Kidney epithelial cell (primary cell): ENCODE measurements around the gene SPATS1. TPM values are rescaled to one million over a fixed set of nuclear protein-coding genes. Genes with fewer than 3 reads are reported as not detected.
A peak's percentile ranks its signal among the peaks of the same experiment; 100 is the strongest.

Experiments used
- DNase-seq: peaks from one replicate; pipeline ENCODE4 v3.0.0-alpha.2; 2010; ENCODE audit warnings: low read depth
- H3K27me3 ChIP-seq: 2 replicates; pipeline ENCODE4 v1.6.0; 2011; ENCODE audit warnings: low read length; ENCODE audit not compliant: control insufficient read depth, insufficient read depth
- H3K36me3 ChIP-seq: 2 replicates; pipeline ENCODE4 v1.5.1; 2011; ENCODE audit warnings: low read length; ENCODE audit not compliant: control insufficient read depth, insufficient read depth
- H3K4me3 ChIP-seq: 2 replicates; pipeline ENCODE4 v1.5.1; 2011; ENCODE audit warnings: low read depth, mild to moderate bottlenecking, control low read depth, low read length
- CTCF ChIP-seq: IDR thresholded peaks from 2 replicates; pipeline ENCODE4 v1.5.1; 2011; ENCODE audit warnings: mild to moderate bottlenecking, moderate library complexity, low read length, control low read depth, inconsistent platforms; ENCODE audit not compliant: insufficient read depth, poor library complexity, severe bottlenecking
- total RNA-seq: library from RNA; depleted of rRNA; stranded (reverse); fragments of >200 nt; gene quantifications from 2 replicates; pipeline ENCODE4 v1.2.3, GENCODE V29; 2015

Gene SPATS1
- total RNA-seq, 1 donor from 2014 or later, result not detected

GRCh38 chr6:44387346-44388134 is 45.1 kb downstream of the SPATS1 start, which contains the start of gene CDC5L:
TSS of gene CDC5L (plus strand) at chr6:44387706. CDS start at chr6:44387824, 118 bp downstream.
- Histone ChIP-seq H3K4me3 (peak within 1 kb of the TSS; percentile 59), H3K27me3 (no peaks in the 10 kb centered on the region), H3K36me3 (no peaks in the 10 kb centered on the region)
- TF ChIP-seq CTCF, result no peak
- DNase-seq, result peak; percentile 99

- H3K4me3 ChIP-seq, result peak overlapping the region; percentile 59
- no peaks in the 10 kb centered on the region for H3K27me3 ChIP-seq
- DNase-seq, result no peak
- H3K36me3 ChIP-seq, result no peaks in the 10 kb centered on the region
- TF ChIP-seq CTCF, result no peak
These were observed 45.7 kb downstream of the SPATS1 start for GRCh38 chr6:44388135-44388487.

- Histone ChIP-seq H3K27me3 (no peaks in the 10 kb centered on the region), H3K36me3 (no peaks in the 10 kb centered on the region), H3K4me3 (peak overlapping the region; percentile 59)
- DNase-seq, result no peak
- TF ChIP-seq CTCF, result no peak
These were observed 46.4 kb downstream of the SPATS1 start for GRCh38 chr6:44388887-44389286.

- DNase-seq, result no peak
- Histone ChIP-seq H3K27me3 (no peaks in the 10 kb centered on the region), H3K36me3 (no peaks in the 10 kb centered on the region), H3K4me3 (no peak overlapping the region)
- no peak for TF ChIP-seq CTCF
These were observed 47.8 kb downstream of the SPATS1 start for GRCh38 chr6:44390158-44390683.

Other genes starting within 250 kb of the SPATS1 start
- 85.9 and 98.5 TPM in 2 replicates for gene MRPL14, start 215.2 kb upstream of the SPATS1 start, total RNA-seq
- 59.3 and 61.8 TPM in 2 replicates for gene TMEM63B, start 215.1 kb upstream of the SPATS1 start, total RNA-seq
- not detected in 2 replicates for gene CAPN11, start 183.8 kb upstream of the SPATS1 start, total RNA-seq
- not detected in 2 replicates for gene MYMX, start 125.7 kb upstream of the SPATS1 start, total RNA-seq
- 36.1 and 43.9 TPM in 2 replicates for gene SLC29A1, start 119.1 kb upstream of the SPATS1 start, total RNA-seq
- 1,065 and 1,294 TPM in 2 replicates for gene HSP90AB1, start 95.5 kb upstream of the SPATS1 start, total RNA-seq
- gene SLC35B2, start 85.1 kb upstream of the SPATS1 start, total RNA-seq, result 67.3 and 78.2 TPM in 2 replicates
- gene NFKBIE, start 77.1 kb upstream of the SPATS1 start, total RNA-seq, result 46.3 and 61.5 TPM in 2 replicates
- gene TMEM151B, start 72.2 kb upstream of the SPATS1 start, total RNA-seq, result 0.13 and 0.21 TPM in 2 replicates
- 11.9 and 16.6 TPM in 2 replicates for gene AARS2, start 29.3 kb upstream of the SPATS1 start, total RNA-seq
- gene CDC5L, start 45.1 kb downstream of the SPATS1 start, total RNA-seq, result 22.9 and 24.9 TPM in 2 replicates